B cell (primary cell): ENCODE results near the gene ADAMTS2.

ENCODE experiments used
- CTCF ChIP-seq: fragments of 200-600 bp; IDR thresholded peaks from one replicate; pipeline ENCODE4 v1.8.0; 2022; ENCODE audit warnings: antibody characterized with exemption, mild to moderate bottlenecking
- EZH2 ChIP-seq: IDR thresholded peaks from 2 replicates; pipeline ENCODE4 v1.6.1; 2012; ENCODE audit warnings: borderline replicate concordance, low read depth, mild to moderate bottlenecking, moderate library complexity, low read length; ENCODE audit not compliant: insufficient read depth, poor library complexity, severe bottlenecking

- TF ChIP-seq CTCF (no peak), EZH2 (no peak)
Observed at GRCh38 chr5:179319741-179320281, 25.4 kb downstream of the ADAMTS2 start.
